ENCODE data around the gene SORCS3.

Gene SORCS3

GRCh38 chr10:104665174-104665573, 24.1 kb downstream of the SORCS3 start:
- no peak overlapping the region for H3K27ac ChIP-seq
- no peak for DNase-seq (ENCODE audit: low spot score)
- no peak for TF ChIP-seq CTCF (conservative IDR thresholded peaks at IDR 0.05; ENCODE audit: low read depth)
- ChIA-PET CTCF (no interaction called here), POLR2A (ENCODE audit: low non-redundant PET) (no interaction called here)

- DNase-seq (ENCODE audit: low spot score), result no peak
- POLR2A ChIA-PET (ENCODE audit: low non-redundant PET), result no interaction called here
- no peak overlapping the region for H3K27ac ChIP-seq
- TF ChIP-seq CTCF (conservative IDR thresholded peaks at IDR 0.05; ENCODE audit: low read depth), result no peak
- CTCF ChIA-PET, result interaction anchor here (0.7 kb wide), 1 partner anchor 374 kb away, joined by 4 read pairs; no protein-coding TSS in a partner anchor
Measured at GRCh38 chr10:104666106-104666505, 25.0 kb downstream of the SORCS3 start.

GRCh38 chr10:104676874-104677273, 35.8 kb downstream of the SORCS3 start:
- DNase-seq (ENCODE audit: low spot score), result no peak
- CTCF ChIA-PET, result no interaction called here
- no peak for TF ChIP-seq CTCF (conservative IDR thresholded peaks at IDR 0.05; ENCODE audit: low read depth)
- H3K27ac ChIP-seq, result no peak overlapping the region
- POLR2A ChIA-PET (ENCODE audit: low non-redundant PET), result no interaction called here

- POLR2A ChIA-PET (ENCODE audit: low non-redundant PET), result no interaction called here
- CTCF ChIA-PET, result no interaction called here
- DNase-seq (ENCODE audit: low spot score), result no peak
Measured at GRCh38 chr10:104678658-104679057, 37.6 kb downstream of the SORCS3 start.

GRCh38 chr10:104680467-104681401, 39.6 kb downstream of the SORCS3 start:
- H3K27ac ChIP-seq, result no peak overlapping the region

More at GRCh38 chr10:104678658-104679057, 37.6 kb downstream of the SORCS3 start:
- no peak for TF ChIP-seq CTCF (conservative IDR thresholded peaks at IDR 0.05; ENCODE audit: low read depth)
- H3K27ac ChIP-seq, result no peak overlapping the region

GRCh38 chr10:104681485-104681884, 40.4 kb downstream of the SORCS3 start:
- POLR2A ChIA-PET (ENCODE audit: low non-redundant PET), result no interaction called here
- TF ChIP-seq CTCF (conservative IDR thresholded peaks at IDR 0.05; ENCODE audit: low read depth), result no peak
- DNase-seq (ENCODE audit: low spot score), result no peak
- no peak overlapping the region for H3K27ac ChIP-seq
- CTCF ChIA-PET, result no interaction called here

More at GRCh38 chr10:104680467-104681401, 39.6 kb downstream of the SORCS3 start:
- no peak for TF ChIP-seq CTCF (conservative IDR thresholded peaks at IDR 0.05; ENCODE audit: low read depth)
- CTCF ChIA-PET, result interaction anchor here (0.7 kb wide), 1 partner anchor 9 kb away, joined by 3 read pairs; no protein-coding TSS in a partner anchor
- POLR2A ChIA-PET (ENCODE audit: low non-redundant PET), result no interaction called here
- DNase-seq (ENCODE audit: low spot score), result no peak

Data from RWPE1 (cell line).